Measurements from ENCODE around the gene USP25.

DNA sequence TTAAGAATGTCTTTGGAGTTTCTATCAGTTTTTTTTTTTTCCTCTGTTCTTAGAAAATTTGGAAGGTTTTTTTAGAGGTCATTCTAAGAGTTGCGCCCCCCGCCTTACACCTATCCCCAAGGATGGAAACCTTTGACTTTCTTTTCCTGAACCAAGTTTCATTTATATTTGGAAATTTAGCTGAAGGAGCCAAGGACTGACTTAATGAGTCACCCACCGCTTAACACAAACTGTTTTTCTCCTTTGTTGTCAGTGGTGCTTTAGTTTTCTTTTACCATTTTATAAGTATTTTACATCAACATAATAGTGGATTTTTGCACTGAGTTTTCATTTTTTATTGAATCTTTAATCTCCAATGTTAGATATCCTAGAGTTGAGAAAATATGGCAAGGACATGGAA lies 25.3 kb downstream of the USP25 start:
- TF ChIP-seq RELA (CRISPR knock-in tag; IDR thresholded peaks at IDR 0.05; ENCODE audit: borderline replicate concordance) (no peak), NR2C2 (CRISPR knock-in tag; IDR thresholded peaks at IDR 0.05) (no peak), NR3C1 (CRISPR knock-in tag; conservative IDR thresholded peaks at IDR 0.05; ENCODE audit: low read depth) (no peak), TEAD4 (CRISPR knock-in tag; IDR thresholded peaks at IDR 0.05) (no peak)
- TF ChIP-seq, protein P1, sequence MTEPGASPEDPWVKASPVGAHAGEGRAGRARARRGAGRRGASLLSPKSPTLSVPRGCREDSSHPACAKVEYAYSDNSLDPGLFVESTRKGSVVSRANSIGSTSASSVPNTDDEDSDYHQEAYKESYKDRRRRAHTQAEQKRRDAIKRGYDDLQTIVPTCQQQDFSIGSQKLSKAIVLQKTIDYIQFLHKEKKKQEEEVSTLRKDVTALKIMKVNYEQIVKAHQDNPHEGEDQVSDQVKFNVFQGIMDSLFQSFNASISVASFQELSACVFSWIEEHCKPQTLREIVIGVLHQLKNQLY (CRISPR knock-in tag; IDR thresholded peaks at IDR 0.05) = no peak
- TF ChIP-seq, protein P2, sequence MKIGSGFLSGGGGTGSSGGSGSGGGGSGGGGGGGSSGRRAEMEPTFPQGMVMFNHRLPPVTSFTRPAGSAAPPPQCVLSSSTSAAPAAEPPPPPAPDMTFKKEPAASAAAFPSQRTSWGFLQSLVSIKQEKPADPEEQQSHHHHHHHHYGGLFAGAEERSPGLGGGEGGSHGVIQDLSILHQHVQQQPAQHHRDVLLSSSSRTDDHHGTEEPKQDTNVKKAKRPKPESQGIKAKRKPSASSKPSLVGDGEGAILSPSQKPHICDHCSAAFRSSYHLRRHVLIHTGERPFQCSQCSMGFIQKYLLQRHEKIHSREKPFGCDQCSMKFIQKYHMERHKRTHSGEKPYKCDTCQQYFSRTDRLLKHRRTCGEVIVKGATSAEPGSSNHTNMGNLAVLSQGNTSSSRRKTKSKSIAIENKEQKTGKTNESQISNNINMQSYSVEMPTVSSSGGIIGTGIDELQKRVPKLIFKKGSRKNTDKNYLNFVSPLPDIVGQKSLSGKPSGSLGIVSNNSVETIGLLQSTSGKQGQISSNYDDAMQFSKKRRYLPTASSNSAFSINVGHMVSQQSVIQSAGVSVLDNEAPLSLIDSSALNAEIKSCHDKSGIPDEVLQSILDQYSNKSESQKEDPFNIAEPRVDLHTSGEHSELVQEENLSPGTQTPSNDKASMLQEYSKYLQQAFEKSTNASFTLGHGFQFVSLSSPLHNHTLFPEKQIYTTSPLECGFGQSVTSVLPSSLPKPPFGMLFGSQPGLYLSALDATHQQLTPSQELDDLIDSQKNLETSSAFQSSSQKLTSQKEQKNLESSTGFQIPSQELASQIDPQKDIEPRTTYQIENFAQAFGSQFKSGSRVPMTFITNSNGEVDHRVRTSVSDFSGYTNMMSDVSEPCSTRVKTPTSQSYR (CRISPR knock-in tag; IDR thresholded peaks at IDR 0.05) = no peak
- TF ChIP-seq, protein P3, sequence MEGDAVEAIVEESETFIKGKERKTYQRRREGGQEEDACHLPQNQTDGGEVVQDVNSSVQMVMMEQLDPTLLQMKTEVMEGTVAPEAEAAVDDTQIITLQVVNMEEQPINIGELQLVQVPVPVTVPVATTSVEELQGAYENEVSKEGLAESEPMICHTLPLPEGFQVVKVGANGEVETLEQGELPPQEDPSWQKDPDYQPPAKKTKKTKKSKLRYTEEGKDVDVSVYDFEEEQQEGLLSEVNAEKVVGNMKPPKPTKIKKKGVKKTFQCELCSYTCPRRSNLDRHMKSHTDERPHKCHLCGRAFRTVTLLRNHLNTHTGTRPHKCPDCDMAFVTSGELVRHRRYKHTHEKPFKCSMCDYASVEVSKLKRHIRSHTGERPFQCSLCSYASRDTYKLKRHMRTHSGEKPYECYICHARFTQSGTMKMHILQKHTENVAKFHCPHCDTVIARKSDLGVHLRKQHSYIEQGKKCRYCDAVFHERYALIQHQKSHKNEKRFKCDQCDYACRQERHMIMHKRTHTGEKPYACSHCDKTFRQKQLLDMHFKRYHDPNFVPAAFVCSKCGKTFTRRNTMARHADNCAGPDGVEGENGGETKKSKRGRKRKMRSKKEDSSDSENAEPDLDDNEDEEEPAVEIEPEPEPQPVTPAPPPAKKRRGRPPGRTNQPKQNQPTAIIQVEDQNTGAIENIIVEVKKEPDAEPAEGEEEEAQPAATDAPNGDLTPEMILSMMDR (IDR thresholded peaks at IDR 0.05) = no peak
